IMR-90 (cell line): ENCODE measurements around the gene EEF1G.

Source experiments
- CTCF ChIP-seq: conservative IDR thresholded peaks from 2 replicates; pipeline ENCODE4 v1.5.1; 2012; ENCODE audit warnings: mild to moderate bottlenecking, low read depth, low read length, improper control_type of control experiment
- POLR2A ChIP-seq: IDR thresholded peaks from 2 replicates; pipeline ENCODE4 v1.6.1; 2012; ENCODE audit warnings: mild to moderate bottlenecking, low read depth, low read length
- RCOR1 ChIP-seq: IDR thresholded peaks from 2 replicates; pipeline ENCODE4 v1.6.1; 2012; ENCODE audit warnings: mild to moderate bottlenecking, low read length, improper control_type of control experiment; ENCODE audit not compliant: insufficient replicate concordance

- TF ChIP-seq CTCF (no peak), POLR2A (no peak), RCOR1 (no peak)
These were observed 39.6 kb upstream of the EEF1G start for GRCh38 chr11:62613291-62613778.
